GM21515 (cell line): ENCODE measurements around the gene ACSM6.
A peak's percentile ranks its signal among the peaks of the same experiment; 100 is the strongest.

Experiments
- ATAC-seq: cut with Tn5 transposase; IDR thresholded peaks from one replicate; pipeline ENCODE4 v1.9.1; 2021; ENCODE audit not compliant: unreplicated experiment

Gene ACSM6

DNA sequence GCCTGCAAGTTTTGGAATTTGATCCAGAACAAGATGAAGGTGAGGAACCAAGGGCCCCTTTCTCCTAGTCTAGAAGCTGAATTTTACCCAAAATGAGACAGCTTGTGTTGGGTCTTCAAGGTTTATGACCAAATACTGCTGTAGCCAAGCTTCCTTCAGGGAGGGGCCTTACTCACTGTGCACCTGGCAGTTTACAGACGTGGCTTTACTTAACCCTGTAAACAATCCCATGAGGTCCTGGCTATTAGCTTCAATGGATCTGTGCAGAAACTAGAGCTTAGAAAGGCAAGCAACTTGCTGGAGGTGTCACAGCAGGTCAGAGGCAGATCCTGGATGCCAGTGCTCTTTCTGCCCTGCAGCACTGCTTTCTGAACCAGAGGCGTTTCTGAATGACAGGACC lies 50.1 kb downstream of the ACSM6 start:
- ATAC-seq: no peak

DNA sequence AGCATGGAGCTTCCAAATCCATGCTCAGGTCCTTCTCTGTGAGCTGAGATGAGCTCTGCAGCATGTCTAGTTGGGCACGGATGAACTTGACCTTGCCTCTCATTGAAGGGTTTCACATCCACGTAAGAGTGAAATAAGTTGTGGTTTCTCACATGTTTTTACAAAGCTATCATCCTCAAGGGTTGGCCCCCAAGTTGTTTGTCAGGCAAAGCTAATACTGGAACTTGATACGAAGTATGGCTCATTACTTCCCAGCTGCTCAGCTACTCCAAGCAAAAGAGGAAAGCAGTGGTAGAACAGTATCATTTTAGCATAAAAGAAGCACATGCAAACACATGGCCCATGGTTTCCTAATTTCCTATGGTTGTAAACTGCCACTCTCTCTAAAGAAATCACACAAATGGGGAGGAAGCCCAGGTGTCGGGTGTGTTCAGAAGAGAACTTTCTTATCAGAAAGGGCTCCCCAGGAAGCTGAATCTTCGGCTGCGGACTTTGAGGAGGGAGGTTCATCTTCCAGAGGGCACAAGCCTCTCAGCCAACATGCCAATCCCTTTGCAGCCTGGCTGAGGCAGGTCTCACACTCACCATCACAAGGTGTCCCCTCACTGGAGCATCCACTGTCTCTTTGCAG lies 51.5 kb downstream of the ACSM6 start:
- ATAC-seq: peak; percentile 82

DNA sequence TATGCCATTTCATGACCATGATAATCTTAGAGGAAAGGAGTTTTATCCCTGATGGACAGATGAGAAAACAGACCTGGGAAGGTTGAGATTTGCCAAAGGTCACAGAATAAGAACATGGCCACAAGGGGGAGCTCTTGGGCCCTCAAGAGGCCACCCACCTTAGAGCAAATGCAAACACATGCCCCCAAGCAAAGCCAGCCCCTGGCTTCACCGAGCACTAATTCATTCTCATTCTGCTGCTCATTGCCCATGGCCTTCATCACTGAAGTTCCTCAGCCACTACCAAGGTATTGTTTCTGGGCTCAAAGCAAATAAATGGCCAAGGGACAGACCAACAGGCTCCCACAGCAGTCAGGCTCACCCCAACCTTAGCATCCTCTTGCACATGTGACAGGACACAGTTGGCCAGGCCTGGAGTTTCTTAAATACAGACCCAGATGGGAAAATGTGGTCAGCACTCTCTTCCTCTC lies 52.6 kb downstream of the ACSM6 start:
- no peak for ATAC-seq

DNA sequence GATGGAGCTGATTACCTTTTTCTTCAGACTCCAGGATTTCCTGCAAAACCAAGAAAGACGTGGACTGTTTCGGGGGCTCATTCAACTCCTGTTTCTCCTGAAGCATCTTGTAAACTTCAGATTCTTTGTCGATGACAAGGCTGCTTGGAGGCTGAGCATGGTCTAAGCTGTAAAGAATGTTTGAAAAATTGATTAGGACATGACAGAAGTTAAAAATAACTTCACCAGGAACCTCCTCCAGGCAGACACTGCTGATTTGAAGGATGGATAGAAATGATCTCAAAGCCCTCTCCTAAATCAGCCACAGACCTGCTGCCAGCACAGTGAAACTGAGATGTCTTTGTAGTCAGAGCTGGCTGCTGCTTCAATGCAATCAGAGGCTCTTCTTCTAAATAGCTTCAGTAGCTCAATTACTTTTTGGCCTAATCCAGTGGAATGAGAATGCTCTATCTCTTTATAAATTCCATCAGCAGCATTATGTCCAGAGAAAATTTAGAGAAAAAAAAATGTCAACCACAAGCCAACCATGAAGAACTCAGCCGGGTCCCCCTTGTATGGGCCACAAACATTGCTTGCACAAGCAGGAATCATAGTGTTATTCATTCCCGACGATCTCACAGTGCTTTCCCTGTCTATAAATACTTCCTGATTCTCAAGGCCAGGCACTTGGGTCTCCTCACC lies 53.3 kb downstream of the ACSM6 start:
- no peak for ATAC-seq

DNA sequence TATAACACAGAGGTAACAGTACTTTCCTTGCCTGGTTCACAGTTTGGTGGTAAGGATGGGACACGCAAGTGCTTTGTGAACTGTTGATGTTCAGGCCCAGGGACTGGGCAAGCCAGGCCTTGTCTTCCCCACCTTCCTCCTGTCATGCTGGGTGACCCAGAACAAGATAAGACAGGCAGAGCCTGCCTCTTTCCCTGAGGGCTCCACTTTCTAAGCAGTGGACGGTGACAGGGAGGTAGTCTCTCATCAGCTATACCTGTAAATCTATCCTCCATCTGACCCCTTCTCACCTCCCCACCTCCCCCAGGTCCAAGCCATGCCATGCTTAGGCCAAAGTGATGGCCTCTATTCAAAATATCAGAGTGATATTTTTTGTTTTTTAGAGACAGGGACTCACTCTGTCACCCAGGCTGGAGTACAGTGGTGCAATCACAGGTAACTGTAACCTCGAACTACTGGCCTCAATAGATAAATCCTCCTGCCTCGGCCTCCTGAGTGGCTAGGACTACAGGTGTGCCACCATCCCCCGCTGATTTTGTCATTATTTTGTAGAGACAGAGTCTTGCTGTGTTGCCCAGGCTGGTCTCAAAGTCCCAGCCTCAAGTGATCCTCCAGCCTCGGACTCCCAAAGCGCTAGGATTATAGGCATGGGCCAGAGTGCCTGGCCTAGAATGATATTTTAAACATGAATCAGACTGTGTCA lies 54.0 kb downstream of the ACSM6 start:
- no peak for ATAC-seq

DNA sequence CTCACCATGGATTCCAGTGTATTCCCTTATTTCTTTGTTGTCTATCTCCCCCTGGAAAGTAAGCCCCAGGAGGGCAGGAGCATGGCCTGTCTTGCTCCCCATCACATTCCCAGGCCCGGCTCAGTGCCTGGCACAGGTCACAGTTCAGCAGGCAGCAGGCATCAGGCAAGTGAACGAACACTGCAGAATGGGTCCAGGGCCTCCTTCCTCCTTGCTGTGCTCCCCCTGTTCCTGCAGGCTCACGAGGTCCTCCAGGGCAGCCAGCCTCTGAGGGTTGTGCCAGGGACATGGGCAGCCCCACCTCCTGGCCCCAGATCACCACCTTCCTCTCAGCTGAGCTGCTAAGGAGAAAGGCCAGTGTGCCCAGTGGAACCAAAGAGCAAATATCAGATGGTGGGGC lies 55.0 kb downstream of the ACSM6 start:
- ATAC-seq: no peak

DNA sequence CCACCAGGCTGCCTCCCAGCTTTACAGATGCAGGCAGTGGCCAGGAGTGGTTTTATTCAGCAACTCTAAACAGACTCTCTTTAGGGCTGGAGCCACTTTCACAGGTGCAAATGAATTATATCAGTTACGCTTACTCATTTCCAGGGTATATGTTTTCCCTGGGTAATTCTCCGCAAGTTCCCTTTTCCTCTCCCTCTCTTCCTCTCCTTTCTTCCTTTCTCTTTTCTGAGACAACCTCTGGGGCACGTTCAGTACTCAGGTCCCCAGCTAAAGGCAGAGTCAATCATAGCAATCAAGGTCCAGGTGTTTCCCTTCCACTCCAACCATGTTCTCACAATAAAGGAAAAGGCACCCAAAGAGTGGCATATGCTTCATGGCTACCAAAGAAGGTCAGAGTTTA lies 55.4 kb downstream of the ACSM6 start:
- ATAC-seq: no peak

DNA sequence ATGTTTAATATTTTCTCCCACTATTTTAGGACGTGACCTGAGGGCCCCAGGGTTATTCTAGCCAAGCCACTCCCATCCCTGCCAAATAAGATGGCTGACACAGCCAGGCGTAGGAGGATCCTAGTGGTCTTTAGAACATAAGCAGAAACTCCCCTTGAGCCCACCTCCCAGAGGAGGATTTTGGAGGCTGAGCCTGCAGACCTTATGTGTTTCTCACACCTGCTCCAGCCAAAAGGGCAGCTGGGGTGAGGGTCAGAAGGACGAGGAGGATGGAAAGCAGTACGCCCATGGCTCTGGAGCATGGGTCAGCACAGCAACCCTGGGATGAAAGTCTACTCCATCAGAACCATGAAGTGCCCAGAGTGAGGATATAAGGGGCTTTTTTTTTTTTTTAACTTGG lies 56.8 kb downstream of the ACSM6 start:
- ATAC-seq: no peak

DNA sequence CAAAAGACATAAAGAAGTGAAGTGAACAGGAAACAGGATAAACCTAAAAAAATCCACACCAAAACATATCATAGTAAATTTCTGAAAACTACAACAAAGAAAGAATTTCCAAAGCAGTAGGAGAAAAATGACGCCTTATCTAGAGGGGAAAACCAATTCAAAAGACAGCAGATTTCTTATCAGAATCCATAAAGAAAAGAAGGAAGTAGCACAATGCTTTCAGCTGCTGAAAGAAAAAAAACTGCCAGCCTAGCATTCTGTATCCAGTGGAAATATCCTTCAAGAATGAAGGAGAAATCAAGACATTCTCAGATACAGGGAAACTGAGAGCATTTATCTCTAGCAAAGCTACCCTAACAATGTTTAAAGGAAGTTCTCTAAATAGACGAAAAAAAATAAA lies 59.0 kb downstream of the ACSM6 start:
- ATAC-seq: no peak

DNA sequence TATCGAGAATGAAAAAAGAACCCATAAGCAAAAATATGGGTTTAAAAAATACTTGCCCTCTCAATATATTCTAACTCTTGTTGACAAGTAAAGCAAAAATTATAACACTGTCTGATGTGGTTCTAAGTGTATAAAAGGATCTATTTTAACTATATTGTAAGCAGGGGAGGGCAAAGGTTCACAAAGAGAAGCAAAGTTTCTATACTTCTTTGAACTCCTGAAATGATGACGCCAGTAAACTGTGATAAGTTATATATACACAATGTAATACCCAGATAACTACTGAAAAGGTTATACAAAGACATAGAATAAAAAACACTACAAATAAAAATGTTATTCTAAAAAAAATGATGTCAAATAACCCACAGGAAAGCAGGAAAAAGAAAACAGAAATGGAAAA lies 59.6 kb downstream of the ACSM6 start:
- no peak for ATAC-seq

DNA sequence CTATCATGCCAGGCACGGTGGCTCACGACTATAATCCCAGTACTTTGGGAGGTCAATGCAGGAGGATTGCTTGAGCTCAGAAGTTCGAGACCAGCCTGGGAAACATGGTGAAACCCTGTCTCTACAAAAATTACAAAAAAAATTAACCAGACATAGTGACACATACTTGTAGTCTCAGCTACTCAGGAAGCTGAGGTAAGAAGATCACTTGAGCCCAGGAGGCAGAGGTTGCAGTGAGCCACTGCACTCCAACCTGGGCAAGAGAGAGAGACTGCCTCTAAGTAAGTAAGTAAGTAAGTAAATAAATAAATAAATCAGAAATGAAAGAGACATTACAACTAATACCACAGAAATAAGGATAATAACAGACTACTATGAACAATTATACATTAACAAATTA lies 60.6 kb downstream of the ACSM6 start:
- no peak for ATAC-seq

DNA sequence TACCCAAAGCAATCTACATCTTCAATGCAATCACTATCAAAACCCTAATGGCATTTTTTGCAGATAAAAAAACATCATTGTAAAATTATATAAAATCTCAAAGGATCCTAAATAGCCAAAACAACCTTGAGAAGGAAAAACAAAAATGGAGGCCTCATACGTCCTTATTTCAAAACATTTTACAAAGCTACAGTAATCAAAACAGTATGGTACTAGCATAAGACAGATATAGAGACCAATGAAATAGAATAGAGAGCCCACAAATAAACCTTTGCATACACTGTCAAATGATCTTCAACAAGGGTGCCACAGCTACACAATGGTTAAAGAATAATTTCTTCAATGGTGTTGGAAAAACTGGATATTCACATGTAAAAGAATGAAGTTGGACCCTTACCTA lies 62.2 kb downstream of the ACSM6 start:
- no peak for ATAC-seq

DNA sequence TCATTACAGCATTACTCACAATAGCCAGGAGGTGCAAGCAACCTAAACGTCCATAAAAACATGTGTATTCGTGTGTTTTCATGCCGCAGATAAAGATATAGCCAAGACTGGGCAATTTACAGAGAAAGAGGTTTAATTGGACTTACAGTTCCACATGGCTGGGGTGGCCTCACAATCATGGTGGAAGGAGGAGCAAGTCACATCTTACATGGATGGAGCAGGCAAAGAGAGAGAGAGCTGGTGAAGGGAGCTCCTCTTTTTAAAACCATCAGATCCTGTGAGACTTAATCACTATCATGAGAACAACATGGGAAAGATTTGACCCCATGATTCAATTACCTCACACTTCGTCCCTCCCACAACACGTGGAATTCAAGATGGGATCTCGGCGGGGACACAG lies 63.8 kb downstream of the ACSM6 start:
- ATAC-seq: no peak

DNA sequence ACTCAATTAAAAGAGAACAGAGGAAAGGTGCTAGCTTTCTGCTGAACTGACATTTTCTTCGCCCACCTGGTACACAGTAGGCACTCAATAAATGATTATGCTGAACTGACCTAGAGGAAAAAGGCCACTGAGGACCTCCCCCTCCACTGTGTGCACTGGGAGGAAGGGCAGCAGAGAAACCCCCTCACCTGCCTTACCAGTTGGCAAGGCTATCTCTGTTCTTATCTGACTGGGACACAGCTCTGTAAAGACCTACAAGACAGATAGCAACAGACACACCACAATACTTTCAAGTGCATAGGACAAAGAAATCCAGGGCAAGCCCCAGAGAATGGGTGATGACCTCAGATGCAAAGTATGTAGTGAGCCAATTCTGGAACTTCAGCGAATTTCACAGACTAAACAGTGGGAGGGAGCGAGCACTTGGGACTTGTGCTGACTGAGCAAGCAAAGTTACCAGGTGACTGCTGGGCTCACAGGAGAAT lies 66.4 kb downstream of the ACSM6 start:
- ATAC-seq: peak; percentile 57

DNA sequence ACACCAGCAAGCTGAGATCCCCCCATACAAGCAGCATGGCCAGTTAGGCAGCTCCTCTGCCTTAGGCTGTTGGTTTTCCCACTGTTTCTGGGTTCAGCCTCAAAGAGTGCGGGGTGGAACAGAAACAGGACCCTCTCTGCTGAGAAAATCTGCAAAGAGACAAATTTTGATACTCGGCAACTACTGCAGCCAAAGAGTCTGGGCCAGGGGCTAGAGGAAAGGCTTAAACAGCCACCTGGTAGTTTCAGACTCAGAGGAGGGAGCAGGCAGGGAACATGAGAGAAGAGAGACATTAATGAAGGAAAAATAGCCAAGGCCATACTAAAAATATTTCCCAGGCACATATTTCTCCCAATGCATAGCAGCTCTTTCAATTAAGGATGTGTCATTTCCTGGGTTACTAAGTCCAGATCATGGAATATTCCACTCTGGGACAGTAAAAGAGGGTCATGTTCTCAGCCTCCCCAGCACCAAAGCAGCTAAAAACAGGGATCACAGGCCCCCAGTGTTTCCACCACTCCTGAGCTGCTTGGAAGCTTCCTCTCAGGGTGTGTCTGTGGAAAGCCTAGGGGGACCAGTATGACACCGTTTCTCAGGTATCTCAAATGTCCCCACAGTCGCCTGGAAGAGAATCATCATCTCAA lies 67.0 kb downstream of the ACSM6 start:
- ATAC-seq: no peak

DNA sequence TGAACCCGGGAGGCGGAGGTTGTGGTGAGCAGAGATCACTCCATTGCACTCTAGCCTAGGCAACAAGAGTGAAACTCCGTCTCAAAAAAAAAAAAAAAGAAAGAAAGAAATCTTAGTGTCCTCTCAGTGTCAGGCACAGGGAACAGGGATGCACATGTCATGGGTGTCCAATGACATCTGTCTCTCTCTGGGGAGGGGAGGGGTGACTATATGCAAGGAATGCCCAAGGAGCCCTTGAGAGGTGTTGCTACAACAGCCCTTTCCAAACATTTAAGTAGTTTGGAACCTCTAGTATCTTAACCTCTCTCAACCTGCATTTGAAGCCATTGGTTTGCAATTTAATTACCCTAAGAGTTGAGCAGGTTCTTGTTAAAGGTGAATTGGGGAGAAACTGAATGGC lies 67.9 kb downstream of the ACSM6 start:
- no peak for ATAC-seq

DNA sequence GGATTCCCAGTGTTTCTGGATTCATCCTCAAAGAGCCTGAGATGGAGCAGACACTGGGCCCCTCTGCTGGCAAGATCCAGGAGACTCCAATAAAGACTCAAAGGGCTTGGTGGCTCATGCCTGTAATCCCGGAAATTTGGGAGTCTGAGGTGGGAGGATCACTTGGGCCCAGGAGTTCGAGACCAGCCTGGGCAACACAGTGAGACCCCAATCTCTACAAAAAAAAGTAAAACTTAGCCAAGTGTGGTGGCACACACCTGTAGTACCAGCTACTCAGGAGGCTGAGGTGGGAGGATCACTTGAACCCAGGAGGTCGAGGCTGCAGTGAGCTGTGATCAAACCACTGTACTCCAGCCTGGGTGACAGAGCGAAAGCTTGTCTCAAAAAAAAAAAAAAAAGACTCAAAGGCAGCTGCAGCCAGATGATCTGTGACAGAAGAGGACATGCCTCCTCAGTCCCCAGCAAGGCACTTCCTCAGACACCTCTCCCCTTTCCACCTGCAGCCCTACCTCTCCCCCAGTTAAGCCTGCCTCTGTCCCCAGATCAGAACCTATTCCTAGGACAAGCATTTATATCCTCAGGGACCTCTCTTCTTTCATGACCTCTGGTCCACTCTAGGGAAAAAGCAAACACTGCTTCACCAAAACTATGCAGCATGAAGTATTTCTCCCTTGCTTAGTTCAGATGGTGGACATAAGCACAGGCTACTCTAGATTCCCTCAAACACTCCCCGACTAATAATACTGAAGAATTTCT lies 68.9 kb downstream of the ACSM6 start:
- no peak for ATAC-seq

DNA sequence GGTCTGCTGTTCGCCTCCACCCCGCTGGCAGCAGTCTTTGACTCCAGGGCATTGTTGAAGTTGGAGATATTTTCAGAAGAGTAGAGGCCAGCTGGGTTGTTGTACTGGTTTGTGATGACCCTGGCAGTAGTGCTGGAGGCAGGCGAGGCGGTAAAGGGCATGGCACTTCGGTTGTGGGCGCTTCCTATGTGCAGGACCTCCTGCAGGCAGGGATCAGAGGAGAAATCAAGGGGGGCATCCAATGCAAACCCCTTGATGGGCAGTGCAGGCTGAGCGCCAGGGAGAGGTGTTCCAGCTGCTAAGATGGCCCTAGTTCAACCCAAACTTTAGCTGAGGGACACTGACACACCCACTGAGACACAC lies 69.8 kb downstream of the ACSM6 start:
- no peak for ATAC-seq

DNA sequence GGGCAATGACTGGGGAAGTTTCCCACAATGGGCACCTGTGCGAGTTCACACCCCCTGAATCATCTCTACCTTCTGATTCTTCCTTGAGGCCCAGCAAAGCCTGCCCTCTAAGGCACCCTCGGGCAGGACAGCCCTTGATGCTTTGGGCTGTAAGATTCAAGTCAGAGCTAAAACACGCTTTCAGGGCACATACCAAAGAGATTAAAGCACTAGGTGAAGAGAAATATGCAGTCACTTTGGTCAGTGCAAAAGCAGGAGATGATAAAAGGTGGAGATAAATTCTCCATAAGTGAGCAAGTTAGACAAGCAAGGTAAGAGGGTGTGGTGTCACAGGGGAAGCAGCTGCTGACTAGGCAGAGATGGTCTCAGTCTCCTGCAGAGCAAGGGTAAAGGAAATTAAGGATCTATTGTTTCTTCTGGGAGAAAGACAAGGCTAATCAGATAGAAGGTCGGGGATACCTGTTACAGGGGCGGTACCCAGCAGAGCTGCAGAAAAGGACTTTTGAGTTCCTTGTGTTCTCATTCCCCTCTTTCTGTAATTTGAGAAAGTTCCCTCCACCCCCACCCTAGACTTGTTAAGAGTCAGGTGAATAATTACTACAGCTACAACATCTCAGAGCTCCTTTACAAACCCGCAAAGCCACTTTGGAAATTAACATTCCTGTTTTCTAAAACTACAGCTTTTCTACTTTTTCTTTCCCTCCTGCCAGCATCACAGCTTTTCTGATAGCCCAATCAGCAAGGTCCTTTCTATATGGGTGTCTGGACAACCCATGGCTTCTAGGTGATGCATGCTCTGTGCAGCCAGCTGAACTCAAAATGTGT lies 70.4 kb downstream of the ACSM6 start:
- no peak for ATAC-seq

DNA sequence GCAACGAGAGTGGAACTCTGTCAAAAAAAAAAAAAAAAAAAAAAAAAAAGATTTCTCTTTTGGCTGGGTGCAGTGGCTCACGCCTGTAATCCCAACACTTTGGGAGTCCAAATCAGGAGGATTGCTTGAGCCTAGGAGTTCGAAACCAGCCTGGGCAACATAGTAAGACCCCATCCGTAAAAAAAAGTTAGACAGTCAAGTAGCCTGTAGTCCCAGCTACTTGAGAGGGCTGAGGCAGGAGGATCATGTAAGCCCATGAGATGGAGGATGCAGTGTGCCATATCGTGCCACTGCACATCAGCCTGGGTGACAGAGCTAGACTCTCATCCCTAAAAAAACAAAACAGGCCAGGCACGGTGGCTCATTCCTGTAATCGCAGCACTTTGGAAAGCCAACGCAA lies 71.5 kb downstream of the ACSM6 start:
- ATAC-seq: no peak
